Endometrial microvascular endothelial cells (primary cell): Measurements from ENCODE around the gene PRLR. TPM values are rescaled to one million over a fixed set of nuclear protein-coding genes. Genes with fewer than 3 reads are reported as not detected.

Experiments
- in situ Hi-C: cut with HindIII; loops from 2 replicates; pipeline ENCODE4 v1.10.0; 2017; ENCODE audit warnings: low sequenced_read_pairs, low pct_unique_long_range_greater_than_20kb; ENCODE audit errors: inconsistent ontology term
- total RNA-seq: library from RNA; depleted of rRNA; stranded (reverse); fragments of >200 nt; gene quantifications from one replicate; pipeline ENCODE4 v1.2.3, GENCODE V29; 2015; ENCODE audit errors: inconsistent ontology term

The PRLR gene
- total RNA-seq, 1 donor from 2014 or later = not detected

DNA sequence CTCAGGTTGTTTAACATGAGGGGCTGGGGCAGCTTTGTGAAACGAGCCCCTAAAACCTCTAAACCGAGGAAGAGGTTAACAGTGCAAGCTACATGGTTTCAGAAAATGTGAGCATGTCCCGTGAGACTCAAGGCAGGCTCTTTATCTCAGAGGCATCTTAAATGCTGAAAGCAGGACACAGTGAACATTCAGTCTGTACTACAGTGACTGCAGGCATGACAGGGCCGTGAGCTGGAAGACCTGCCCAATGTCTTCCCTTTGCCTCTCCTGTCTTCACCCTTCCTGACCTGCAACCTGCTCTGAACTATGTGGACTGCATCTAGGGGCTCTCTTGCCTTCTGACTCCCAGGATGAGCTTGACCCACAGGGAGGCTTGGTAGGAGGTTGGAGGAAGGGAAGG is 58.3 kb downstream of the PRLR start:
- in situ Hi-C loops = no loop called here

DNA sequence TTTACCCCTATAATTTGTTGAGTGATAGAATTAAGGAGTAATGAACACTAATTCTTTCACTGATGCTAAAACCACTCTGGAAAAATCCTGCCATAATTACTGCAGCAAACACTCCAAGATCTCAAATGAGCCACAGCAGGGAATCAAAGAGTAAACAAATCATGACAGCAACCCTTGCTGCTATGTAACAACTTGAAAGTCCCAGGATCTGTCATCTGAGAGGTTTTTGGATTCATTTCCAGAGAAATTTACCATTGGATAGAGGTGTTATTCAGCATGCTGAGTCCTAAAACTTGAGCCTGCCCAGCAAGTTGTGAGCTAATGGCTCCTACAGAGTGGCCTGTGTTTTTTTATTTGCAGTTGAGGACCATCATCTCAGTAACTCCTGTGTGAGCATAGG is 59.2 kb downstream of the PRLR start:
- in situ Hi-C loops = no loop called here

DNA sequence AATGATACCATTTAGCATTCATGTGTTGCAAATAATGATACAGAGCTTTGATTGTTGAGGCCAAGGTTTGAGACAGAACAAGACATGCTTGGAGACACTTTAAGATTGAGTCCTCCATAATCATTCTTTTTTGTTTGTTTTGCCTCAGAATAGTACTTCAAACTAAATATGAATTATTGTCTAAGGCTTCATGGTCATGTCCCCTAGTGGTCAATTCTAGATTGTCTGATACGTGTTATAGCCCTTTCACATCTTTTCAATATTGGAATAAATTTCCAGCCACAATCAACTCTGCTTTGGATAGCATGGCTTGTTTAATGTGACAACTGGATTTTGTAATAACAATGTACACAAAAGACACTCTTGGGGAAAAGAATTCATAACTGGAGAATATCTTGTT is 64.2 kb downstream of the PRLR start:
- in situ Hi-C loops = no loop called here

DNA sequence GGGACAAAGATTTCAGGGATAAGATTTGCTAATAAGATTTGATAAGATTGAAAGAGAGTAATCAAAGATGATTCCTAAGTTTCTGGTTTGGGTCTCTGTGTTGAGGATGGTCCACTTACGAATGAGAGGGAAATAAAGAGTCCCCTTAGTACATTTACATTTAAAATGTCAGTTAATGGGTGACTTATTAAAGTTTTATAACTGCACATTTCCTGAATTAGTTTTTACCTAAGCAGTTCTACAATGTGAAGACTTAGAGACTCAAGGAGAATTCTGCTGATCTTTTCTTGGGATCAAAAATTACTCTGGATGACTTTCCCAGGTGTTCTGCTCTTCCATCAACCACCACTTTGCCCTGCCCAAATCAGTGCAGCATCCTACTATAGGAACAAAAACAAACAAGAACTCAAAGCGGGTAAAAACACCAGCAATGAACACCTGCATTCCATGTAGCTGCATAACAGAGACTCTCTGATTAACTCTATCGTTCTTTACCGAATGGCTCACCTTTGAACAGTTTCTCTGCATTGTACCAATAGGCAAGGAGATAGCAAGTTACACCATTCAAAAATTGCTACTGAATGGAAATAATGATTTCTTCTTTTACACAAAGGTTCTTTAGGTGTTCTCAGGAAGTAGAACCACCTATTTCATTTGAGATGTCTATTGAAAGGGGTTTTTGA is 65.3 kb downstream of the PRLR start:
- in situ Hi-C loops = no loop called here

GRCh38 chr5:35163710-35164033 is 66.6 kb downstream of the PRLR start:
- in situ Hi-C loops = no loop called here

DNA sequence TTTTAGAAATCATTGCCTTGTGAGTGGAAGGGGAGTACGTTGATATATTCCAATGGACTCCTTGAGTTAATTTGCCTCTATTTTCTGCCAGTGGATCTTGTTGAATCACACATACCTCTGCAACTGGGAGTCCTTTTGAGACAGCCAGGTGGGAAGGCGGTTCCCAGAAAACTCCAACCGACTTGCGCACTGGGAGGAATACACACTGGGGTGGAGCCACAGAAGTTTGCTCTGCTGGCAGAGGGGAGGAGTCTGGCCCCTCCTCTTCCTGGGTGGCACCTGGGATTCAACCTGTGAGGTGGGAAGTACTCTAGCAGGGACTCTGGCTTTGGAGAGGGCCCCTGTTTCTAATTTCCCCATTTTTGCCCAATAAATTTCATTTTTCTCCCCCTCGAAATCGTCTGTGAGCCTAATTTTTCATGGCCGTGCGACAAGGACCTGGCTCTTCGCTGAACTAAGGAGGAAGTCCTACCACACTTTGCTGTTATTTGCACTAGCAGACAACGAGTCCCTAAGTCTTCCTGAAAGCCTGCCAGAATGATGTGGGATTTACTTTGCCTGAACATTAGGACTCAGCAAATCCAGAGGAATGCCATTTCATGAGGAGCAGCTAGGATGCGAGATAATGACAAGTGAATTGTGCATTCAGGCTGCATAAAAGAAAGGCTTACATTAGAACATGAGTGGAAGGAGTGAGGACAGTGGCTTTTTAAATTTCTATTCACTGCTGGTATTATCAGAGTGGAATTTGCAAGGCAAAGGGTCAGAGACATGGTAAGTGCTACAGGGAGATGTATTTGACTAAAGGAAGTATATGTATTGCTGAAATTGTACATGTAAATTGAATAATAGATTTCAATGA is 67.2 kb downstream of the PRLR start:
- in situ Hi-C loops = no loop called here

DNA sequence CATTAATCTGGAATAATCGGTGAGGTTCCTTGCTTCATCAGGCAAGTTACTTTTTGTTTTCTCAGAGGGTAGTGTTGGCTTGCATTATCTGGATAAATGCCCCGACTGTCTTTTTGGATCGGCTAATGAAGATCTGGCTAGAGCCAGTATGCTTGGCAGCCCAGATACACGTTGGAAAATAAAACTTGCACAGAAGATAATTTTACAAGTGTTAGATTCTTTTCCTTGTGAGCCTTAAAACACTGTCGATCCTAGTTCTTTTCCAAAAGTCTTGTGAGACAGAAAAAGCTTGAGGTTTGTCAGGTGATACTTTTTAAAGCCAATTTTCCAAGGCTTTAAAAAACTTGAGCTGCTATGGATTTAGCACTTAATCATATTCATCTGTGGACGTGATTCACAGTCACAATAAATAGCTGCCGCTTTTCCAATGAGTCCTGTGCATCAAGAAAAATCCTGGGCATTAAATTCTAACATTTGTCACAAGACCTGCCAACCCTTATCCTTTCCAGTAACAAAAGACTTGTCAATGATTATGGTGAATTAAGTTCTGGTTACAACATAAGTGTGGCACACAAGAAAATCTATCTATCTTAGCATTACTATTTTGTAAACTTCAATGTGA is 68.5 kb downstream of the PRLR start:
- in situ Hi-C loops = no loop called here

GRCh38 chr5:35160486-35161116 is 69.7 kb downstream of the PRLR start:
- in situ Hi-C loops = no loop called here

DNA sequence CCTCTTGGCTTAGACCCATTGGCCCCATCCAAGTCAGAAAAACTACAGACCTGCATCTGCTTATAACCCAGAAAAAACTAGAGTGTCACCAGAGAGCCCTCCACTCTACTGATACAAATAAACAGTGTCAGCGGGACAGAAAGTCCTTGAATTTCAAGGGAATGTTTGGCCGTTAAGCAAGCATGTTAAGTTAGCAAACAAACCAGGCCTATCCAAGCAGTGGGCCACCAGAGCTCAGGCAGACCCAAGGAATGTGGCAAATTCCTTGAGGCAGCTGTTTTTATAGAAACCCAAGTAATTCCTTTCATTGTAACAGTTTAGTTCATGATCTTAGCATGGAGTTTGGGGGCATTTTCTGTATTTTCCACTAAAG is 70.9 kb downstream of the PRLR start:
- in situ Hi-C loops = no loop called here

- in situ Hi-C loops = no loop called here
These were observed 71.5 kb downstream of the PRLR start for GRCh38 chr5:35158622-35159369.

- in situ Hi-C loops = no loop called here
These were observed 72.1 kb downstream of the PRLR start for GRCh38 chr5:35158204-35158603.

- in situ Hi-C loops = no loop called here
These were observed 76.8 kb downstream of the PRLR start for GRCh38 chr5:35153375-35153932.

- in situ Hi-C loops = no loop called here
These were observed 77.6 kb downstream of the PRLR start for GRCh38 chr5:35152733-35153132.

- in situ Hi-C loops = no loop called here
These were observed 79.0 kb downstream of the PRLR start for GRCh38 chr5:35151146-35151920.

DNA sequence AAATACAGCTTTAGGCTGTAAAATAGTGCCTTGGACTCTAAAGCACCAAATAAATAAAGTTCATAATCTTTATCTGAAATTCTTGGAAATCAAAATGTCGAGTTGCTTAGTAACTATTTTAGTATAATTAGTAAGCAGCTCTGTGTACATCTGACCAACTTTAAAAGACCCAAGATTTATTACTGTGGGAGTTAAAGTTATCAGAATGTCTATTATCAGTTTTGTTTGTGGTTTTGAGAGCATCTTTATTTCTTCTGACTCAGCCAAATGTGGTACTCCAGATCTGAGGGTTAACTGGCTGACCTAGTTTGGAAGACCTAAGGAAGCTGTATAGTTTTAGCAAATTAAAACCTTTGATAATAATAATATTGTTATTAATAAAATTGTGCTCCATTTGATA is 81.2 kb downstream of the PRLR start:
- in situ Hi-C loops = no loop called here

GRCh38 chr5:35146406-35146805 is 83.9 kb downstream of the PRLR start:
- in situ Hi-C loops = no loop called here

DNA sequence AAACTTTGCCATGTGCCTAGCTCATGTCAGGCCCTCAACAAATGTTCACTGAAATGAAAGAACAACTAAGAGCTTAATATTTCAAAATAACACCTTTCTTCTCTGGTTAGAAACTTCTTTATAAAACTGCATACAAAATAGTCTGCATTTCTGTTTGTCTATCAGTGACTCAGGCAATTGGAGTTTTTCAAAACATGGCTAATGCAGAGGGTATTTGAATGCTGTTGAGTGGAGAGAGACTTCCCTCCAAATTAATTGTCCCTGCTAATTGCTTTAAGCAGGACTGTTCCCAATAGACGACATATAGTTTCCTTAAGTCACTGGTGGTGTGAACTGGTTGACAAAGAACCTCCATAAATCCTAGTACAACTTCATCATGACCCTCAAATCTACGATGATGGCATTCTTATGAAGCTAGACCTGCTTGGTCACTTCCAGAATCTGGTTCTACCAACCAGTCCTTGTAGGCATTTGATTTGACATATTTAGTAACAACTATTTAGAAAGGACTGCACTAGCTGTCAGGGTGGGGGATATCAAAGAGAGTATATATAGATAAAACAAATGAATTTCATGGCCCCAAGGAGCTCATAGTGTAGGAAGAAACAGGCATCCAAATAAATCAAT is 84.5 kb downstream of the PRLR start:
- in situ Hi-C loops = no loop called here

- in situ Hi-C loops = no loop called here
These were observed 85.3 kb downstream of the PRLR start for GRCh38 chr5:35145012-35145411.
